Vagina (tissue), 2 donors: ENCODE measurements around the gene CLDN34. TPM values are rescaled to one million over a fixed set of nuclear protein-coding genes. Genes with fewer than 3 reads are reported as not detected.

Source experiments
- DNase-seq, 2 donors: peaks; one replicate each; pipeline ENCODE4 v3.0.0-alpha.2; 2017; ENCODE audit errors: extremely low spot score in 2 of 2
- H3K27ac ChIP-seq: fragments of 200-600 bp; sonication (generic); one replicate; pipeline ENCODE4 v1.5.1; 2019
- H3K27me3 ChIP-seq: fragments of 200-600 bp; sonication (generic); one replicate; pipeline ENCODE4 v1.5.1; 2019
- H3K36me3 ChIP-seq, 2 donors: fragments of 200-600 bp; sonication (generic); one replicate each; pipeline ENCODE4 v1.5.1; 2017 to 2019
- H3K4me1 ChIP-seq: fragments of 200-600 bp; sonication (generic); one replicate; pipeline ENCODE4 v1.5.1; 2019
- H3K4me3 ChIP-seq, 2 donors: fragments of 200-600 bp; sonication (generic); 1 replicate in 1 of 2; 2 replicates in 1 of 2; pipeline ENCODE4 v1.5.1; 2016 to 2019
- H3K9me3 ChIP-seq: fragments of 200-600 bp; sonication (generic); one replicate; pipeline ENCODE4 v1.5.1; 2019
- POLR2A ChIP-seq, 2 donors: fragments of 450-650 bp; IDR thresholded peaks; one replicate each; pipeline ENCODE4 v1.6.1; 2017; ENCODE audit warnings: antibody characterized with exemption in 2 of 2, mild to moderate bottlenecking in 2 of 2, moderate library complexity in 2 of 2
- POLR2AphosphoS5 ChIP-seq, 2 donors: sonication (generic); formaldehyde crosslinking; IDR thresholded peaks; one replicate each; pipeline ENCODE4 v1.9.0; 2017; ENCODE audit warnings: antibody characterized with exemption in 2 of 2, mild to moderate bottlenecking in 2 of 2, low read depth in 1 of 2; ENCODE audit not compliant: insufficient read depth in 1 of 2
- intact Hi-C: fragments of 100-400 bp; cut with DNase I; formaldehyde crosslinking; loops from one replicate; pipeline ENCODE4 v1.15.1; 2023
- total RNA-seq: library from RNA; depleted of rRNA; stranded (reverse); fragments of >200 nt; gene quantifications from one replicate; pipeline ENCODE4 v1.2.3, GENCODE V29; 2016
- TF ChIP-seq, protein P1 (sequence below), 3 experiments: fragments of 450-650 bp in 2 of 3; fragments of 200-600 bp in 1 of 3; sonication (generic) in 1 of 3; IDR thresholded peaks; one replicate each; pipeline ENCODE4 v1.5.1; 2017 to 2019; ENCODE audit warnings: antibody characterized with exemption in 3 of 3, mild to moderate bottlenecking in 2 of 3, moderate library complexity in 2 of 3

Gene CLDN34
- total RNA-seq, 1 donor from 2014 or later = not detected

DNA sequence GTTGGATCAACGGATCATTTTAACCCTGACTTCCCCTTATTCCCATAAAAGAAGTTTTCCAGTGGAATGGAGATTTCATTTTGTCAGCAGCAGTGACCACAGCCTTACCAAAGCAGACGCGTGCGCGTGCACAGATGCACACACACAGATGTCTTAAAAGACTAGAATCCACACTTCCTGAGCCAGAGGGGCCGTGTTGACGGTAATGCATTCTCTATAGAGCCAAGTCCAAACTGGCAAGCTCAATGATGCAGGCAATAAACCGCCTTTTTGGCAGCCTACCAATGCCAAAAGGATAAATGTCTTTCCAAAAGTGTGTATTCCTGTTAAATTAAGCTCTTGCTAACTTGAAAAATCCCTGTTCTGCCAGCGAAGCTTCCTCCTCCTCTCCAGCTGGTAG, 18.8 kb upstream of the CLDN34 start:
- no peaks in the 10 kb centered on the region for H3K9me3 ChIP-seq
- no peak overlapping the region for H3K27ac ChIP-seq
- H3K4me1 ChIP-seq = no peaks in the 10 kb centered on the region
- TF ChIP-seq POLR2AphosphoS5 (IDR thresholded peaks at IDR 0.05; ENCODE audit: insufficient read depth in 1 of 2, low read depth in 1 of 2) (no peak), POLR2A (IDR thresholded peaks at IDR 0.05) (no peak)
- TF ChIP-seq, protein P1, sequence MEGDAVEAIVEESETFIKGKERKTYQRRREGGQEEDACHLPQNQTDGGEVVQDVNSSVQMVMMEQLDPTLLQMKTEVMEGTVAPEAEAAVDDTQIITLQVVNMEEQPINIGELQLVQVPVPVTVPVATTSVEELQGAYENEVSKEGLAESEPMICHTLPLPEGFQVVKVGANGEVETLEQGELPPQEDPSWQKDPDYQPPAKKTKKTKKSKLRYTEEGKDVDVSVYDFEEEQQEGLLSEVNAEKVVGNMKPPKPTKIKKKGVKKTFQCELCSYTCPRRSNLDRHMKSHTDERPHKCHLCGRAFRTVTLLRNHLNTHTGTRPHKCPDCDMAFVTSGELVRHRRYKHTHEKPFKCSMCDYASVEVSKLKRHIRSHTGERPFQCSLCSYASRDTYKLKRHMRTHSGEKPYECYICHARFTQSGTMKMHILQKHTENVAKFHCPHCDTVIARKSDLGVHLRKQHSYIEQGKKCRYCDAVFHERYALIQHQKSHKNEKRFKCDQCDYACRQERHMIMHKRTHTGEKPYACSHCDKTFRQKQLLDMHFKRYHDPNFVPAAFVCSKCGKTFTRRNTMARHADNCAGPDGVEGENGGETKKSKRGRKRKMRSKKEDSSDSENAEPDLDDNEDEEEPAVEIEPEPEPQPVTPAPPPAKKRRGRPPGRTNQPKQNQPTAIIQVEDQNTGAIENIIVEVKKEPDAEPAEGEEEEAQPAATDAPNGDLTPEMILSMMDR (IDR thresholded peaks at IDR 0.05) = no peak
- H3K4me3 ChIP-seq = no peak overlapping the region
- DNase-seq = no peak
- H3K27me3 ChIP-seq = no peaks in the 10 kb centered on the region
- intact Hi-C loops = no loop called here
- H3K36me3 ChIP-seq = no peaks in the 10 kb centered on the region

DNA sequence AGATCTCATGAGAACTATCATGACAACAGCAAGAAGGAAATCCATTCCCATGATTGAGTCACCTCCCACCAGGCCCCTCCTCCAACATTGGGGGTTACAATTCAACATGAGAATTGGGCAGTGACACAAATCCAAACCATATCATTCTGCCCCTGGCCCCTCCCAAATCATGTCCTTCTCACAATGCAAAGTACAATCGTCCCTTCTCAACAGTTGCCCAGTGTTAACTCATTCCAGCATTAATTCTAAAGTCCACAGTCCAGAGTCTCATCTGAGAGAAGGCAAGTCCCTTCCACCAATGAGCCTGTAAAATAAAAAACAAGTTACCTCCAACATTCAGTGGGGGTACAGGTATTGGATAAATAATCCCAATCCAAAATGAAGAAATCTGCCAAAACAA, 14.9 kb upstream of the CLDN34 start:
- H3K4me1 ChIP-seq = no peaks in the 10 kb centered on the region
- no peaks in the 10 kb centered on the region for H3K27me3 ChIP-seq
- TF ChIP-seq POLR2AphosphoS5 (IDR thresholded peaks at IDR 0.05; ENCODE audit: insufficient read depth in 1 of 2, low read depth in 1 of 2) = no peak
- TF ChIP-seq, protein P1 (IDR thresholded peaks at IDR 0.05) = no peak
- TF ChIP-seq POLR2A (IDR thresholded peaks at IDR 0.05) = no peak
- no peaks in the 10 kb centered on the region for H3K9me3 ChIP-seq
- no peak overlapping the region for H3K27ac ChIP-seq
- intact Hi-C loops = no loop called here
- DNase-seq = no peak
- H3K4me3 ChIP-seq = no peak overlapping the region
- no peaks in the 10 kb centered on the region for H3K36me3 ChIP-seq

DNA sequence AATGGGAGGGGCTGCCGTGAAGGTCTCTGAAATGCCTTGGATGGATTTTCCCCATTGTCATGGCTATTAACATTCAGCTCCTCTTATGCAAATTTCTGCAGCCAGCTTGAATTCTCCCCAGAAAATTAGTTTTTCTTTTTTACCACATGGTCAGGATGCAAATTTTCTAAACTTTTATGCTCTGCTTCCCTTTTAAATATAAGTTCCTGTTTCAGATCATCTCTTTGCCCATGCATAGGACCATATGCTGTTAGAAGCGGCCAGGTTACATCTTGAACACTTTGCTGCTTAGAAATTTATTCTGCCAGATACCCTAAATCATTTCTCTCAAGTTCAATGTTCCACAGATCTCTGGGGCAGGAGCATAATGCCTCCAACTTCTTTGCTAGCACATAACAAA, 13.8 kb upstream of the CLDN34 start:
- no peak for DNase-seq
- no peaks in the 10 kb centered on the region for H3K4me1 ChIP-seq
- H3K27ac ChIP-seq = no peak overlapping the region
- H3K9me3 ChIP-seq = no peaks in the 10 kb centered on the region
- intact Hi-C loops = no loop called here
- no peaks in the 10 kb centered on the region for H3K27me3 ChIP-seq
- no peak overlapping the region for H3K4me3 ChIP-seq
- TF ChIP-seq POLR2AphosphoS5 (IDR thresholded peaks at IDR 0.05; ENCODE audit: insufficient read depth in 1 of 2, low read depth in 1 of 2) = no peak
- TF ChIP-seq, protein P1 (IDR thresholded peaks at IDR 0.05) = no peak
- TF ChIP-seq POLR2A (IDR thresholded peaks at IDR 0.05) = no peak
- no peaks in the 10 kb centered on the region for H3K36me3 ChIP-seq

DNA sequence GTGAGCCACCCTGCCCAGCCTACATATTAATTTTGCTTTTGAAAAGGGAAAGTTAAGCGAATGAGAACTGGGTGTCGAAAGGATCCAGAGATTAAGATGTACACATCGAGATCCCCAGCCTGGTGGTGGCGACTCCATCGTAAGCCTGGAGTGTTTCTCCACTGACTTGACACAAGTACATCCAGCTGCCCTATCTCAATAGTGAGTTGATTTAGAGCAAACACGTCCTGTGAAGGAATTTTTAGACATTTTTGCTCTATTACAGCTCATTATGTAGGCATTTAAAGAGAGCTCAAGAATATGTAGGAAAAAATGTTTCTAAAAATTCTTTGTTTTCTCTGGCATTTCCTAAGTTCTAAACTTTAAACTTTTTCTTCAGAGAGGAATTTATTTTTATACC, 11.7 kb upstream of the CLDN34 start:
- intact Hi-C loops = no loop called here
- Histone ChIP-seq H3K27ac (no peak overlapping the region), H3K9me3 (no peaks in the 10 kb centered on the region), H3K4me3 (no peak overlapping the region), H3K4me1 (no peaks in the 10 kb centered on the region), H3K27me3 (no peaks in the 10 kb centered on the region), H3K36me3 (no peaks in the 10 kb centered on the region)
- TF ChIP-seq POLR2A (IDR thresholded peaks at IDR 0.05) (no peak), POLR2AphosphoS5 (IDR thresholded peaks at IDR 0.05; ENCODE audit: insufficient read depth in 1 of 2, low read depth in 1 of 2) (no peak)
- TF ChIP-seq, protein P1 (IDR thresholded peaks at IDR 0.05) = no peak
- DNase-seq = no peak

DNA sequence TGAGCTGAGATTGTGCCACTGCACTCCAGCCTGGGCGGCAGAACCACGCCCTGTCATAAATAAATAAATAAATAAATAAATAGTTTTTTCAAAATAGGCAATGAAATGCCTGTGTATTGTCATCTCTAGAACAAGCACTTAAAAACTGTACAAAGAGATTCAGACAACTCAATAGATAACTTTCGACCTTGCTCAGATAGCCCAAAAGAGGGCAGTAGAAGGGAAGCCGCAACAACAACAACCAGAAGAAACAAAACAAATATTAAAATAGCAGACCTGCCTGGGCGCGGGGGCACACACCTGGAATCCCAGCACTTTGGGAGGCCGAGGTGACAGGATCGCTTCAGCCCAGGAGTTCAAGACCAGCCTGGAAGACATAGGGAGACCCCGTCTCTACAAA, 9.4 kb upstream of the CLDN34 start:
- no peak for DNase-seq
- Histone ChIP-seq H3K9me3 (no peaks in the 10 kb centered on the region), H3K4me3 (no peak overlapping the region), H3K36me3 (no peaks in the 10 kb centered on the region), H3K27ac (no peak overlapping the region), H3K4me1 (no peaks in the 10 kb centered on the region), H3K27me3 (no peaks in the 10 kb centered on the region)
- no peak for TF ChIP-seq POLR2A (IDR thresholded peaks at IDR 0.05)
- TF ChIP-seq POLR2AphosphoS5 (IDR thresholded peaks at IDR 0.05; ENCODE audit: insufficient read depth in 1 of 2, low read depth in 1 of 2) = no peak
- TF ChIP-seq, protein P1 (IDR thresholded peaks at IDR 0.05) = no peak
- intact Hi-C loops = no loop called here
